NCI-H748 (cell line): ENCODE results near the gene DMD.

Experiments
- DNase-seq: peaks from one replicate; lab custom pipeline; 2025; ENCODE audit not compliant: unreplicated experiment; lab: John Stamatoyannopoulos, UW

Gene DMD

GRCh38 chrX:31154946-31155345 lies 2056.4 kb downstream of the DMD start:
- peak; percentile 38 for DNase-seq

GRCh38 chrX:31153475-31154047 lies 2057.8 kb downstream of the DMD start:
- DNase-seq, result no peak

- DNase-seq, result no peak
These were observed 2064.2 kb downstream of the DMD start for GRCh38 chrX:31147175-31147574.

GRCh38 chrX:31139961-31140360 lies 2071.4 kb downstream of the DMD start:
- DNase-seq, result no peak

GRCh38 chrX:31138124-31138523 lies 2073.2 kb downstream of the DMD start:
- DNase-seq, result no peak

- DNase-seq, result no peak
These were observed 2075.2 kb downstream of the DMD start for GRCh38 chrX:31136144-31136611.

- DNase-seq, result peak; percentile 96
These were observed 2078.5 kb downstream of the DMD start for GRCh38 chrX:31132821-31133241.

- no peak for DNase-seq
These were observed 2080.7 kb downstream of the DMD start for GRCh38 chrX:31130457-31131220.

- no peak for DNase-seq
These were observed 2082.5 kb downstream of the DMD start for GRCh38 chrX:31128855-31129254.

- no peak for DNase-seq
These were observed 2083.6 kb downstream of the DMD start for GRCh38 chrX:31127716-31128115.

- peak; percentile 6 for DNase-seq
These were observed 2085.1 kb downstream of the DMD start for GRCh38 chrX:31126205-31126604.

GRCh38 chrX:31124536-31124935 lies 2086.8 kb downstream of the DMD start:
- DNase-seq, result peak; percentile 76

GRCh38 chrX:31123335-31123734 lies 2088.0 kb downstream of the DMD start:
- no peak for DNase-seq

- no peak for DNase-seq
These were observed 2094.1 kb downstream of the DMD start for GRCh38 chrX:31117266-31117665.

- DNase-seq, result no peak
These were observed 2096.0 kb downstream of the DMD start for GRCh38 chrX:31115398-31115797.

- DNase-seq, result no peak
These were observed 2096.5 kb downstream of the DMD start for GRCh38 chrX:31114858-31115257.

- DNase-seq, result no peak
These were observed 2098.9 kb downstream of the DMD start for GRCh38 chrX:31112226-31112999.

GRCh38 chrX:31110657-31111056 lies 2100.7 kb downstream of the DMD start:
- no peak for DNase-seq

- no peak for DNase-seq
These were observed 2111.7 kb downstream of the DMD start for GRCh38 chrX:31099536-31100090.

GRCh38 chrX:31098079-31098478 lies 2113.3 kb downstream of the DMD start:
- no peak for DNase-seq

- DNase-seq, result no peak
These were observed 2117.7 kb downstream of the DMD start for GRCh38 chrX:31093639-31093975.
